CD4-positive, alpha-beta T cell treated with Interleukin-21 for 1 hour (primary cell): ENCODE data around the gene PLEKHA5.

Source experiments
- DNase-seq: peaks from one replicate; pipeline ENCODE4 v3.0.0-alpha.2; 2020

PLEKHA5 gene

GRCh38 chr12:19130224-19131024 lies 891 bp downstream of the PLEKHA5 start:
- no peak for DNase-seq

GRCh38 chr12:19131025-19131444 lies 1.5 kb downstream of the PLEKHA5 start:
- DNase-seq: no peak

GRCh38 chr12:19138551-19138950 lies 9.0 kb downstream of the PLEKHA5 start:
- no peak for DNase-seq

GRCh38 chr12:19138956-19139355 lies 9.4 kb downstream of the PLEKHA5 start:
- DNase-seq: no peak

GRCh38 chr12:19139615-19140194 lies 10.2 kb downstream of the PLEKHA5 start:
- DNase-seq: no peak

- no peak for DNase-seq
These were observed 11.1 kb downstream of the PLEKHA5 start for GRCh38 chr12:19140381-19141236.

GRCh38 chr12:19142499-19142898 lies 13.0 kb downstream of the PLEKHA5 start:
- DNase-seq: no peak

GRCh38 chr12:19144287-19144686 lies 14.8 kb downstream of the PLEKHA5 start:
- no peak for DNase-seq

GRCh38 chr12:19144985-19145384 lies 15.5 kb downstream of the PLEKHA5 start:
- no peak for DNase-seq

- no peak for DNase-seq
These were observed 19.3 kb downstream of the PLEKHA5 start for GRCh38 chr12:19148860-19149259.

- no peak for DNase-seq
These were observed 20.9 kb downstream of the PLEKHA5 start for GRCh38 chr12:19150273-19150900.

- DNase-seq: no peak
These were observed 21.8 kb downstream of the PLEKHA5 start for GRCh38 chr12:19151298-19151697.

GRCh38 chr12:19153396-19153795 lies 23.9 kb downstream of the PLEKHA5 start:
- no peak for DNase-seq

GRCh38 chr12:19154686-19155085 lies 25.2 kb downstream of the PLEKHA5 start:
- no peak for DNase-seq

GRCh38 chr12:19155981-19156734 lies 26.6 kb downstream of the PLEKHA5 start:
- no peak for DNase-seq

GRCh38 chr12:19158923-19159322 lies 29.4 kb downstream of the PLEKHA5 start:
- DNase-seq: no peak

- DNase-seq: no peak
These were observed 31.7 kb downstream of the PLEKHA5 start for GRCh38 chr12:19161216-19161615.

GRCh38 chr12:19165451-19165850 lies 35.9 kb downstream of the PLEKHA5 start:
- no peak for DNase-seq

GRCh38 chr12:19166387-19166786 lies 36.9 kb downstream of the PLEKHA5 start:
- DNase-seq: no peak

GRCh38 chr12:19166956-19167355 lies 37.4 kb downstream of the PLEKHA5 start:
- DNase-seq: no peak

- DNase-seq: no peak
These were observed 38.2 kb downstream of the PLEKHA5 start for GRCh38 chr12:19167708-19168107.

GRCh38 chr12:19168644-19169043 lies 39.1 kb downstream of the PLEKHA5 start:
- DNase-seq: no peak
